ENCODE data around the gene CNNM2.
"Not testable (repeated sequence)": the region's sequence is repeated elsewhere in the genome, so short reads cannot be mapped to it uniquely, and the experiment has no call there.

The CNNM2 gene

DNA sequence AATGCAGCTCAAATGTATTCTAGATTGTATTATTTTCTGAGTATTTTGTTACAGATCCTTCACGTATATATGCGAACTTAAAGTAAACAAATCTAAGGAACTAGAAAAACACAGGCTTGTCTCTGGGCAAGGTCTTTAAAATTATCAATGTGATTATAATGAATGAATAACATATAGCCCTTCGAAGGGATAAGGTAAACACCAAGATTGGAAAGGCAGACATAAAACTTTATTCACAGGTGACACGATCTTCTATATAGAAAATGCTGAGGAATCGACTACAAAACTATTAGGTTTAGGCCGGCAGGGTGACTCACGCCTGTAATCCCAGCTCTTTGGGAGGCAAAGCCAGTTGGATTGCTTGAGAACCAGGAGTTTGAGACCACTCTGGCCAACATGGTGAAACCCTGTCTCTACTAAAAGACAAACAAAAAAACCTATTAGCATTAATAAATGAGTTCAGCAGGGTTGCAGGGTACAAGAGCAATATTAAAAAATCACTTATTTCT, 80.4 kb downstream of the CNNM2 start:
- Histone ChIP-seq H3K9ac (ENCODE audit: low read depth, low read length) (no peak overlapping the region), H3K9me3 (ENCODE audit: insufficient read depth, low read depth, low read length) (no peaks in the 10 kb centered on the region), H3K4me1 (ENCODE audit: insufficient read depth, low read length) (peaks cover 15% of the 10 kb centered on the region), H3K4me3 (ENCODE audit: low read length) (no peak overlapping the region), H3K36me3 (ENCODE audit: insufficient read depth, low read length) (no peaks in the 10 kb centered on the region), H3K27me3 (ENCODE audit: insufficient read depth, low read length) (no peaks in the 10 kb centered on the region), H3K27ac (ENCODE audit: low read depth, low read length) (no peak overlapping the region)
- 89% methylated on average over 5 of the region's 7 CpGs for WGBS

DNA sequence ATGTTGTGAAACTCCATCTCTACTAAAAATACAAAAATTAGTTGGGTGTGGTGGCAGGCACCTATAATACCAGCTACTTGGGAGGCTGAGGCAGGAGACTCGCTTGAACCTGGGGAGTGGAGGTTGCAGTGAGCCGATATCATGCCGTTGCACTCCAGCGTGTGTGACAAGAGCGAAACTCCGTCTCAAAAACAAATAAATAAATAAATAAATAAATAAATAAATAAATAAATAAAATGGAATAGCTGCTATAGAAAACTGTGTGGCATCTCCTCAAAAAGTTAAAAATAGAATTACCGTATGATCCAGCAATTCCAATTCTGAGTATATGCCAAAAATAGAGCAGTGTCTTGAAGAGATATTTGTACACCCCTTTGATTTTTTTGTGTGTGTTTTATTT, 82.0 kb downstream of the CNNM2 start:
- not testable (repeated sequence) for H3K27ac ChIP-seq (ENCODE audit: low read depth, low read length); H3K9me3 ChIP-seq (ENCODE audit: insufficient read depth, low read depth, low read length); H3K36me3 ChIP-seq (ENCODE audit: insufficient read depth, low read length); H3K27me3 ChIP-seq (ENCODE audit: insufficient read depth, low read length); H3K9ac ChIP-seq (ENCODE audit: low read depth, low read length); H3K4me3 ChIP-seq (ENCODE audit: low read length)
- 94% methylated on average over 4 of the region's 7 CpGs for WGBS
- H3K4me1 ChIP-seq (ENCODE audit: insufficient read depth, low read length), result peaks cover 15% of the 10 kb centered on the region

DNA sequence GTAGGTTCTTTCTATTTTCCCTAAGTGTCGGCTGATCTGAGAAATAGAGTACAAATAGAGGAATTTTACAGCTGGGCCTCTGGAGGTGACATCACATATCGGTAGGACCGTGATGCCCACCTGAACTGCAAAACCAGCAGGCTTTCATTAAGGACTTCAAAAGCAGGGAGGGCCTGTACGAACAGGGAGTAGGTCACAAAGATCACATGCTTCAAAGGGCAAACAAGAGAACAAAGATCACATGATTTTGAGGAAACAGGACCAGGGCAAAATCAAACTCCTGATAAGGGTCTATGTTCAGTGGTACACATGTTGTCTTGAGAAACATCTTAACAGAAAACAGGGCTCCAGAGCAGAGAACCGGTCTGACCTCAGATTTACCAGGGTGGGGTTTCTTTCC, 88.9 kb downstream of the CNNM2 start:
- no peak overlapping the region for H3K27ac ChIP-seq (ENCODE audit: low read depth, low read length)
- no peak overlapping the region for H3K4me3 ChIP-seq (ENCODE audit: low read length)
- H3K9me3 ChIP-seq (ENCODE audit: insufficient read depth, low read depth, low read length), result peaks cover 9% of the 10 kb centered on the region; the same call in 1 of the 2 replicates
- no peaks in the 10 kb centered on the region for H3K4me1 ChIP-seq (ENCODE audit: insufficient read depth, low read length)
- H3K9ac ChIP-seq (ENCODE audit: low read depth, low read length), result no peak overlapping the region
- WGBS, result 95% methylated on average over 5 of the region's 5 CpGs
- no peaks in the 10 kb centered on the region; the same call in 1 of the 2 replicates for H3K36me3 ChIP-seq (ENCODE audit: insufficient read depth, low read length)
- no peaks in the 10 kb centered on the region for H3K27me3 ChIP-seq (ENCODE audit: insufficient read depth, low read length)

DNA sequence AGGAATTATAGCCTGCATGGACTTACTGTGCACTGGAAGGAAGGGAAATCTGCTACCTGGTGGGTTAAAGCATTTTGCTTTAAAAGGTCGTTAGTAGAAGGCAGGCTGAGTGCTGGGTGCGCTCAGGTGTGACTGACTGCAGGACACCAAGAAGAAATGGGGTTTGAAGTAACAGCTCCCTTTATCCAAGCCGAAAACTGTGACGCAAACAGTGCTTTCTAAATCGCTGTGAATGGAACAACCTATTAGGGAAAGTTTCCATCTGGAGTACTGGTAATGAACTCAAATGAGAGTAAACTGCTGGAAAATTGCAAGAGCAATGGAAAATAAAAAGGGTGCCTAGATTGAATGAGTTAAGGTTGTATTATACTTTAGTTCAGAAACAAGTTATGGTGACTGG, 95.3 kb downstream of the CNNM2 start:
- 89% methylated on average over 5 of the region's 5 CpGs for WGBS
- Histone ChIP-seq H3K36me3 (ENCODE audit: insufficient read depth, low read length) (no peaks in the 10 kb centered on the region), H3K4me1 (ENCODE audit: insufficient read depth, low read length) (0 out of 2 replicates have a peak, but pooled peaks cover 3% of the 10 kb centered on the region), H3K27ac (ENCODE audit: low read depth, low read length) (no peak overlapping the region), H3K4me3 (ENCODE audit: low read length) (no peak overlapping the region), H3K27me3 (ENCODE audit: insufficient read depth, low read length) (no peaks in the 10 kb centered on the region), H3K9ac (ENCODE audit: low read depth, low read length) (no peak overlapping the region), H3K9me3 (ENCODE audit: insufficient read depth, low read depth, low read length) (no peaks in the 10 kb centered on the region)

DNA sequence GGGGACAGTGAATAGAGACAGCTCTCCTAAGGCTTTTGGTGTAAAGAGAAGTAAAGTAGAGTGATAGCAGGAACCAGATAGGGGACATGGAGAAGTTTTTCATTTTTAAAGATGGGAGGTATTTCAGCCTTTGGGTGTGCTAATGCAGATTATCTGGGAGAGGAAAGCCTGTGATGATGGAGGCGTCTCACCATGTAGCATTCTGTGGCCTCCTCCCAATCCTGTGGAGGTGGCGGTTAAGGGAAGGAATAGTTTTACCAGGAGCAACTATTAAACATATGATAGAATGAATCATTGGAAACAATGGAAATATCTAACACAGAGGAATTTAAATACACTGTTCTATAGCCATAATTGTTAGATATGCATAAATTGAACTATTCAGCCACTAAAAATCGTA, 101.3 kb downstream of the CNNM2 start:
- Histone ChIP-seq H3K27ac (ENCODE audit: low read depth, low read length) (no peak overlapping the region), H3K9ac (ENCODE audit: low read depth, low read length) (no peak overlapping the region), H3K4me3 (ENCODE audit: low read length) (no peak overlapping the region), H3K27me3 (ENCODE audit: insufficient read depth, low read length) (no peaks in the 10 kb centered on the region), H3K4me1 (ENCODE audit: insufficient read depth, low read length) (peaks cover 11% of the 10 kb centered on the region; the same call in 1 of the 2 replicates), H3K9me3 (ENCODE audit: insufficient read depth, low read depth, low read length) (no peaks in the 10 kb centered on the region), H3K36me3 (ENCODE audit: insufficient read depth, low read length) (no peaks in the 10 kb centered on the region)
- 92% methylated on average over 1 of the region's 3 CpGs for WGBS

DNA sequence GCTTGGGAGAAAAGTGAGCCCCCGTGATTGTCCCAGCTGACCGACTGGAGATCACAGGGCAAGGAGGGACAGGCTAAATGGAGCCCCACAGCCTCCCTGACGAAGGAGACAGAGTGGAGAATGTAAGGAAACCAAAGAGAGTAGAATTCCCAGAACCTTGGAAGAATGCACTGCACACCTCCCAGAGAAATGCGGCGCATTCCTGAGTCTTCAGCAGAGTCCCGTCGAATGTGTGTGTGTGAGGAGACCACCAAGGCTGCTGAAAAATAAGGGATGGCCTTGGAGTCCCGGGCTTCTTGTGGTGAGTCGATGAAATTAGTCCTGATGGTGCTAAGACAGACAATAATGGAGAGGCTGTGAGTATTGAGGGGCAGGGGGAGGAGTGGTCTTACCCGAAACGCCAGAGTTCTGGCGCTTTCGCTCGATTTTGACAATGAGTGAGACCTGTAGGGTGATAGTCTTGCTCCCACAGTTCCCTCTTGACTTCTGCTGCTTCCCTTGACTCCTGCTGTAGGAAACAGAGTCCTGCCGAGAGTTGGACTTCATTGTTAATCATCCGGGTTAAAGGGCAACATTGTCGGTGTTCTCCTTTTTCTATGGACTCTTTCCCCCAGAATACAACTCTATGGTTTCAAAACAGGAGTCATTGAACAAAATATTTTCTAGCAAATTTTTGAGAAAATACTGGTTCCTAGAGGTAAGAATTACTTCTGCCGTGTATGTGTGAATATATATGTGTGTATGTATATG, 103.2 kb downstream of the CNNM2 start:
- WGBS, result 89% methylated on average over 18 of the region's 18 CpGs
- H3K9ac ChIP-seq (ENCODE audit: low read depth, low read length), result no peak overlapping the region
- peaks cover 11% of the 10 kb centered on the region; the same call in 1 of the 2 replicates for H3K4me1 ChIP-seq (ENCODE audit: insufficient read depth, low read length)
- no peaks in the 10 kb centered on the region for H3K36me3 ChIP-seq (ENCODE audit: insufficient read depth, low read length)
- no peaks in the 10 kb centered on the region for H3K27me3 ChIP-seq (ENCODE audit: insufficient read depth, low read length)
- H3K4me3 ChIP-seq (ENCODE audit: low read length), result no peak overlapping the region
- H3K9me3 ChIP-seq (ENCODE audit: insufficient read depth, low read depth, low read length), result no peaks in the 10 kb centered on the region
- H3K27ac ChIP-seq (ENCODE audit: low read depth, low read length), result no peak overlapping the region

DNA sequence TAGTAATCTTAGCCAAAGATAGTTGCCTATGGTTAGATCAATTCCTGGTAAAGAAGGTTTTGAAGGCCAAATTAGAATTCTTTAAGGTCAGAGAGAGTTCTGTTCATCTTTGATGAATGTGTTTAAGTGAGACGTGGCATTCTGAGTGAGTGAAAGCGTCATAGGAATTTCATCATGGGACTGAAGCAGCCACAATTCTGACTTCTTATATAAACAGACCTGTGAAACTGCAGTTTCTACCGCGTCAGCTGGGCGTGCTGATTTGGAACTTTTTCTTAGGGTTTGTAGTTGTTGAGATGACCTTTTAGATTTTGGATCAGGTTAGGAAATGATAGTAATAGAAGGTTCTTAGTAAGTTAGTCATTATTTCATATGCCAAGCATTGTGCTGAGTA, 103.8 kb downstream of the CNNM2 start:
- Histone ChIP-seq H3K27me3 (ENCODE audit: insufficient read depth, low read length) (no peaks in the 10 kb centered on the region), H3K4me3 (ENCODE audit: low read length) (no peak overlapping the region), H3K36me3 (ENCODE audit: insufficient read depth, low read length) (no peaks in the 10 kb centered on the region), H3K27ac (ENCODE audit: low read depth, low read length) (no peak overlapping the region), H3K9ac (ENCODE audit: low read depth, low read length) (no peak overlapping the region), H3K4me1 (ENCODE audit: insufficient read depth, low read length) (peaks cover 11% of the 10 kb centered on the region; the same call in 1 of the 2 replicates), H3K9me3 (ENCODE audit: insufficient read depth, low read depth, low read length) (no peaks in the 10 kb centered on the region)
- WGBS, result 93% methylated on average over 5 of the region's 5 CpGs

DNA sequence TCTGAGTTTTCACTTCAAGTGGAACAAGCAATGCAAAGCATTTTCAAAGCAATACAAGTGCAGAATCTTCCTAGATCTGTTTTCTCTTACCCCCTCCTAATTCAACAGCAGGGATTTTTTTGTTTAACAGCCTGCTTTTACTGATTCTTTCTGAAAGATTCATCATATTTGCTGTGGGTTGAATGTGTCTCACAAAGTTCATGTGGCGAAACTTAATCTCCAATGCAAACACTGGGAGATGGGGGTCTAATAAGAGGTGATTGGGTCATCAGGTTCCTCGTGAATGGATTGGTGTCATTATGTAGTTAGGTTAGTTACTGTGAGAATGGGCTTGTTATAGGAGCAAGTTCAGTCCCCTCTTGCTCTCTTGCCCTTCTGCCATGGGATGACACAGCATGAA, 107.6 kb downstream of the CNNM2 start:
- no peaks in the 10 kb centered on the region for H3K36me3 ChIP-seq (ENCODE audit: insufficient read depth, low read length)
- H3K4me3 ChIP-seq (ENCODE audit: low read length), result no peak overlapping the region
- H3K27ac ChIP-seq (ENCODE audit: low read depth, low read length), result no peak overlapping the region
- H3K4me1 ChIP-seq (ENCODE audit: insufficient read depth, low read length), result peaks cover 9% of the 10 kb centered on the region; the same call in 1 of the 2 replicates
- H3K9ac ChIP-seq (ENCODE audit: low read depth, low read length), result no peak overlapping the region
- WGBS, result 96% methylated on average over 2 of the region's 2 CpGs
- H3K9me3 ChIP-seq (ENCODE audit: insufficient read depth, low read depth, low read length), result no peaks in the 10 kb centered on the region
- no peaks in the 10 kb centered on the region for H3K27me3 ChIP-seq (ENCODE audit: insufficient read depth, low read length)

DNA sequence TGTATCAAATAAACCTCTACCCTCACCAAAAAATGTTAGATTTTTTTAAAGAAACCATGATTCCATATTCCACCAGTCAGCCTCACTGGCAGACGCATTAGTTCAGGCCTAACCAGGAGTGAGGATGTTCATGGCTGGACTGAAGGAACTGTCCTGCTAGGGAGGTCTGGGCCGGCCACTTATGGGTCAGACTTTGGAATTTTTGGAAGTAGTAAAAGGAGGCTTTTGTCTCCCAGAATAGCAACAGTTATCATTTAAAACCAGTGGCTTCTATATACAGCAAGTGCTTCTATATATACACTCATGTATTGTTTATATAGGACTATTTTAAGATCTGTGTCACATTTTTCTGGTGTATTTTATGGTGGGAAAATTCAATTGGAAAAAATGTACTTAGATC, 120.5 kb downstream of the CNNM2 start:
- H3K9me3 ChIP-seq (ENCODE audit: insufficient read depth, low read depth, low read length), result no peaks in the 10 kb centered on the region
- peaks cover 29% of the 10 kb centered on the region for H3K4me1 ChIP-seq (ENCODE audit: insufficient read depth, low read length)
- H3K27ac ChIP-seq (ENCODE audit: low read depth, low read length), result no peak overlapping the region
- no peak overlapping the region for H3K4me3 ChIP-seq (ENCODE audit: low read length)
- 92% methylated on average over 2 of the region's 2 CpGs for WGBS
- H3K27me3 ChIP-seq (ENCODE audit: insufficient read depth, low read length), result no peaks in the 10 kb centered on the region
- H3K9ac ChIP-seq (ENCODE audit: low read depth, low read length), result no peak overlapping the region
- no peaks in the 10 kb centered on the region for H3K36me3 ChIP-seq (ENCODE audit: insufficient read depth, low read length)

DNA sequence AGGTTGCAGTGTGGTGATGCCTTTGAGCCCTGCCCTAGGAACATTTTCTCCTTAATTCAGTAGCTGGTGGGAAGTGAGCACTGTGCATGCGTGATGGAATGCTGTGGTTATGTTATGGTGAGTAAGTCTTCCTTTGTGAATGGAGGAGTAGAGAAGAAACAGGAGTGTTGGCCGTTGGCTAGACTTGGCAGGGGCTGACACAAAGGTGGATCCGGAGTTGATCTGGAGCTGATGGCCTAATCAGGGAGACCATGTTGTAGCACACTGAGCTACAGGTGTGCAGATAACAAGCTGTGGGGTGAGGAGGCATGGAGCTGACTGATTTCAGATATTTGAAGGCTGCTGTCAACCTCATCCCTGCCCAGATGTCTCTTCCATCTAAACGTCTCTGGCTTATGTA, 122.3 kb downstream of the CNNM2 start:
- Histone ChIP-seq H3K4me3 (ENCODE audit: low read length) (no peak overlapping the region), H3K27me3 (ENCODE audit: insufficient read depth, low read length) (no peaks in the 10 kb centered on the region), H3K36me3 (ENCODE audit: insufficient read depth, low read length) (no peaks in the 10 kb centered on the region), H3K27ac (ENCODE audit: low read depth, low read length) (no peak overlapping the region), H3K9me3 (ENCODE audit: insufficient read depth, low read depth, low read length) (no peaks in the 10 kb centered on the region), H3K4me1 (ENCODE audit: insufficient read depth, low read length) (peaks cover 43% of the 10 kb centered on the region), H3K9ac (ENCODE audit: low read depth, low read length) (no peak overlapping the region)
- WGBS, result 90% methylated on average over 4 of the region's 4 CpGs

DNA sequence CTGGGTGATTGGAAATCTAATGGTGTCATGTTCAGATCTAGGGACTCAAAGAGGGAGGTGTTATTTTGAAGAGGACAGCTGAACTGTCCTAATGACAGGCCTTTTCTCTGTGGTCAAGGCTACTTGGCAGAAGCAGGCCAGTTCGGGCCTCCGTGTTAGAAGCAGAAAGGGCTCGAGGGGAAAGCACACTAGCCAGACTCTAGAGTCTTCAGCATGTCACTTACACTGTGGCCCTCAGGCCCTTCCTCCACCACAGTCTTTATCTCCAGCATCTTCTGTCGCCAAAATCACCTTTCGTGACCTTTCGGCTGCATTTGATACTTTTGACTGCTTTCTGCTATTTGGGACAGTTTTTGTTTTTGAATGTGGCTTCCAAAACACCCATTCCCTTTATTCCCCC, 123.3 kb downstream of the CNNM2 start:
- H3K9me3 ChIP-seq (ENCODE audit: insufficient read depth, low read depth, low read length), result no peaks in the 10 kb centered on the region
- no peak overlapping the region for H3K4me3 ChIP-seq (ENCODE audit: low read length)
- H3K36me3 ChIP-seq (ENCODE audit: insufficient read depth, low read length), result no peaks in the 10 kb centered on the region
- H3K4me1 ChIP-seq (ENCODE audit: insufficient read depth, low read length), result peaks cover 36% of the 10 kb centered on the region
- no peaks in the 10 kb centered on the region for H3K27me3 ChIP-seq (ENCODE audit: insufficient read depth, low read length)
- H3K9ac ChIP-seq (ENCODE audit: low read depth, low read length), result no peak overlapping the region
- H3K27ac ChIP-seq (ENCODE audit: low read depth, low read length), result no peak overlapping the region
- WGBS, result 92% methylated on average over 6 of the region's 6 CpGs

Data from HUES64 (cell line).